GM15510 (cell line): ENCODE data around the gene WNT3A.

Experiments
- POLR2A ChIP-seq: IDR thresholded peaks from 3 replicates; pipeline ENCODE4 v1.6.1; 2011; ENCODE audit warnings: borderline replicate concordance; ENCODE audit not compliant: insufficient read length; ENCODE audit errors: extremely low read depth

Gene WNT3A

GRCh38 chr1:228098323-228098931 lies 91.6 kb downstream of the WNT3A start:
- TF ChIP-seq POLR2A: no peak

GRCh38 chr1:228099331-228099732 lies 92.5 kb downstream of the WNT3A start:
- TF ChIP-seq POLR2A: no peak

- TF ChIP-seq POLR2A: no peak
These were observed 94.2 kb downstream of the WNT3A start for GRCh38 chr1:228100822-228101613.

- TF ChIP-seq POLR2A: no peak
These were observed 94.8 kb downstream of the WNT3A start for GRCh38 chr1:228101614-228101993.

GRCh38 chr1:228101994-228102790 lies 95.4 kb downstream of the WNT3A start:
- TF ChIP-seq POLR2A: no peak

- TF ChIP-seq POLR2A: peak; percentile 56
These were observed 96.2 kb downstream of the WNT3A start, which contains the start of gene C1orf35 for GRCh38 chr1:228102791-228103620. TSS of gene C1orf35 (minus strand) at chr1:228103325. CDS start at chr1:228103227, 98 bp downstream.

- TF ChIP-seq POLR2A: no peak
These were observed 97.9 kb downstream of the WNT3A start for GRCh38 chr1:228104526-228105269.

GRCh38 chr1:228105270-228105995 lies 98.6 kb downstream of the WNT3A start:
- TF ChIP-seq POLR2A: no peak

- TF ChIP-seq POLR2A: no peak
These were observed 99.4 kb downstream of the WNT3A start for GRCh38 chr1:228105996-228106799.

GRCh38 chr1:228106800-228107054 lies 99.9 kb downstream of the WNT3A start:
- no peak for TF ChIP-seq POLR2A

GRCh38 chr1:228107636-228108035 lies 100.8 kb downstream of the WNT3A start:
- no peak for TF ChIP-seq POLR2A

GRCh38 chr1:228108055-228108690 lies 101.4 kb downstream of the WNT3A start:
- no peak for TF ChIP-seq POLR2A

- no peak for TF ChIP-seq POLR2A
These were observed 101.9 kb downstream of the WNT3A start for GRCh38 chr1:228108742-228109072.
